Heart left ventricle (tissue), 16 donors: ENCODE data around the gene TTLL7. TPM values are rescaled to one million over a fixed set of nuclear protein-coding genes. Genes with fewer than 3 reads are reported as not detected.

ENCODE experiments used
- ATAC-seq, 4 donors: fragments of 200-7000 bp; cut with Tn5 transposase; one replicate each; pipeline ENCODE4 v1.9.1; 2020 to 2022; ENCODE audit warnings: moderate library complexity in 4 of 4, mild to moderate bottlenecking in 3 of 4, moderate number of reproducible peaks in 1 of 4
- DNase-seq, 5 donors: peaks; one replicate each; pipeline ENCODE4 v3.0.0-alpha.2; 2020
- H3K27ac ChIP-seq, 12 donors: fragments of 200-600 bp; sonication (generic) in 4 of 12; one replicate each; pipeline versions ENCODE4 v1.5.0 to v1.8.0; 2016 to 2022; ENCODE audit warnings: mild to moderate bottlenecking in 2 of 12
- H3K27me3 ChIP-seq, 9 donors: fragments of 200-600 bp; sonication (generic) in 2 of 9; one replicate each; pipeline versions ENCODE4 v1.5.1 to v1.8.0; 2016 to 2022; ENCODE audit warnings: mild to moderate bottlenecking in 3 of 9
- H3K36me3 ChIP-seq, 9 donors: fragments of 200-600 bp; sonication (generic) in 2 of 9; one replicate each; pipeline versions ENCODE4 v1.5.0 to v1.8.0; 2018 to 2022; ENCODE audit warnings: mild to moderate bottlenecking in 2 of 9
- H3K4me1 ChIP-seq, 12 donors: fragments of 200-600 bp; sonication (generic) in 4 of 12; one replicate each; pipeline versions ENCODE4 v1.5.0 to v1.8.0; 2016 to 2022; ENCODE audit warnings: mild to moderate bottlenecking in 3 of 12
- H3K4me3 ChIP-seq, 12 donors: fragments of 200-600 bp; sonication (generic) in 4 of 12; one replicate each; pipeline versions ENCODE4 v1.5.0 to v1.8.0; 2017 to 2022; ENCODE audit warnings: mild to moderate bottlenecking in 9 of 12, moderate library complexity in 4 of 12
- H3K9me3 ChIP-seq, 12 donors: fragments of 200-600 bp; sonication (generic) in 4 of 12; one replicate each; pipeline versions ENCODE4 v1.5.0 to v1.8.0; 2016 to 2022; ENCODE audit warnings: mild to moderate bottlenecking in 1 of 12
- POLR2A ChIP-seq, 2 donors: fragments of 450-650 bp; IDR thresholded peaks; one replicate each; pipeline ENCODE4 v1.6.1; 2017; ENCODE audit warnings: antibody characterized with exemption in 2 of 2, mild to moderate bottlenecking in 2 of 2, moderate library complexity in 2 of 2
- WGBS, 4 donors: extraction: QIAGEN DNeasy Blood & Tissue Kit in 2 of 4; methylation state at CpG; one replicate each; pipeline versions ENCODE4 v1.1.5 to v1.1.7; 2013 to 2018; 5-methylcytosine and 5-hydroxymethylcytosine counted together
- intact Hi-C, 10 donors: fragments of 100-400 bp; cut with DNase I; formaldehyde crosslinking; loops; one replicate each; pipeline versions ENCODE4 v1.11.1 to v1.14.2; 2022
- polyA plus RNA-seq, 2 donors: library from polyadenylated mRNA; stranded (reverse); fragments of 200-250 nt; gene quantifications; one replicate each; pipeline ENCODE4 v1.2.3, GENCODE V29; 2013
- total RNA-seq, 9 donors: library from RNA; depleted of rRNA in 2 of 9; stranded (reverse); fragments of >200 nt in 2 of 9; fragmentation: NEBNext Ultra II Directional in 3 of 9; extraction: Animal tissue kit (Norgen Biotek cat#: 25700) in 3 of 9; gene quantifications; one replicate each; pipeline versions ENCODE4 v1.1.0 to v1.2.4, GENCODE V29; 2016 to 2023
- TF ChIP-seq, protein P1 (sequence below), 12 donors: fragments of 200-600 bp; sonication (generic) in 4 of 12; IDR thresholded peaks; one replicate each; pipeline versions ENCODE4 v1.5.0 to v1.8.0; 2018 to 2022; ENCODE audit warnings: antibody characterized with exemption in 12 of 12, mild to moderate bottlenecking in 5 of 12
- donor health status: ischemic (EF 13 %, LVEDD 7.1; RV severe dilation, severe dysfunction).
- donor health status: healthy with polysubstance abuse.
- donor health status: DM: no; HTN: yes; CAD: no.
- donor health status: DM: no; HTN: no; CAD: no.
- donor health status: ischemic (EF 25% LVEDD 6.9; RV normal size, moderate dysfunction).
- donor health status: ischemic (EF 25% LVEDD 5.7; RV mildly dilated, moderate dysfunction).
- donor health status: healthy.
- donor health status: DM: yes; HTN: yes; CAD: no.
- donor health status: ischemic (EF 35%, LVEDD 5.7; RV mildly dilated, moderate dysfunction).
- donor health status: nonischemic (EF 11% LVEDD 7.7; RV severe dilation, severe dysfunction).
- donor health status: DM: yes; HTN: yes; CAD: no.
- donor health status: PGD.
- donor health status: ischemic (EF 29% LVEDD 5.4; RV normal size, mild dysfunction).
- donor health status: nonischemic (EF 23%, LVEDD 6.1; RV moderate dilation, normal function).

The TTLL7 gene
- total and polyA plus RNA-seq, 11 donors = 0.87 to 12.8 (median 3.2) TPM

- 75 to 81% (median 78%) methylated on average over 1 of the region's 1 CpG for WGBS, 4 donors
- no peak for DNase-seq
- no peaks in the 10 kb centered on the region for H3K27me3 ChIP-seq
- no peaks in the 10 kb centered on the region for H3K9me3 ChIP-seq
- no peak overlapping the region for H3K27ac ChIP-seq
- intact Hi-C loops = no loop called here
- no peaks in the 10 kb centered on the region for H3K36me3 ChIP-seq
- H3K4me1 ChIP-seq = no peaks in the 10 kb centered on the region
- ATAC-seq = no peak
- TF ChIP-seq, protein P1, sequence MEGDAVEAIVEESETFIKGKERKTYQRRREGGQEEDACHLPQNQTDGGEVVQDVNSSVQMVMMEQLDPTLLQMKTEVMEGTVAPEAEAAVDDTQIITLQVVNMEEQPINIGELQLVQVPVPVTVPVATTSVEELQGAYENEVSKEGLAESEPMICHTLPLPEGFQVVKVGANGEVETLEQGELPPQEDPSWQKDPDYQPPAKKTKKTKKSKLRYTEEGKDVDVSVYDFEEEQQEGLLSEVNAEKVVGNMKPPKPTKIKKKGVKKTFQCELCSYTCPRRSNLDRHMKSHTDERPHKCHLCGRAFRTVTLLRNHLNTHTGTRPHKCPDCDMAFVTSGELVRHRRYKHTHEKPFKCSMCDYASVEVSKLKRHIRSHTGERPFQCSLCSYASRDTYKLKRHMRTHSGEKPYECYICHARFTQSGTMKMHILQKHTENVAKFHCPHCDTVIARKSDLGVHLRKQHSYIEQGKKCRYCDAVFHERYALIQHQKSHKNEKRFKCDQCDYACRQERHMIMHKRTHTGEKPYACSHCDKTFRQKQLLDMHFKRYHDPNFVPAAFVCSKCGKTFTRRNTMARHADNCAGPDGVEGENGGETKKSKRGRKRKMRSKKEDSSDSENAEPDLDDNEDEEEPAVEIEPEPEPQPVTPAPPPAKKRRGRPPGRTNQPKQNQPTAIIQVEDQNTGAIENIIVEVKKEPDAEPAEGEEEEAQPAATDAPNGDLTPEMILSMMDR (IDR thresholded peaks at IDR 0.05) = no peak
- TF ChIP-seq POLR2A (IDR thresholded peaks at IDR 0.05) = no peak
- H3K4me3 ChIP-seq = no peak overlapping the region
These were observed 11.2 kb upstream of the TTLL7 start for GRCh38 chr1:84010136-84010535.

- DNase-seq (no peak), ATAC-seq (no peak)
- Histone ChIP-seq H3K27me3 (no peaks in the 10 kb centered on the region), H3K4me3 (no peak overlapping the region), H3K4me1 (no peaks in the 10 kb centered on the region), H3K36me3 (no peaks in the 10 kb centered on the region), H3K9me3 (no peaks in the 10 kb centered on the region), H3K27ac (no peak overlapping the region)
- 89 to 95% (median 92%) methylated on average over 5 of the region's 5 CpGs for WGBS, 4 donors
- intact Hi-C loops = no loop called here
- TF ChIP-seq, protein P1 (IDR thresholded peaks at IDR 0.05) = no peak
- no peak for TF ChIP-seq POLR2A (IDR thresholded peaks at IDR 0.05)
These were observed 9.7 kb upstream of the TTLL7 start for GRCh38 chr1:84008631-84009030.

DNA sequence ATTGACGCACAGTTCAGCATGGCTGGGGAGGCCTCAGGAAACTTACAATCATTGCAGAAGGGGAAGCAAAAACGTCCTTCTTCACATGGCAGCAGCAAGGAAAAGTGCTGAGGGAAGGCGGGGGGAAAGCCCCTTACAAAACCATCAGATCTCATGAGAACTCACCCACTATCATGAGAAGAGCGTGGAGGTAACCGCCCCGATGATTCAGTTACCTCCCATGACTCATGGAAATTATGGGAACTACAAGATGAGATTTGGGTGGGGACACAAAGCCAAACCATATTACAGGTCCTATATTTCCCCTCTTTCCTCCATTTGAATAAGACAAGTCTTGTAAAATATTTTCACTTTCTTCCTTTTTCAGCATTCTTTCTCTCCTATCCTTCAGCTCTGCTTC, 7.7 kb upstream of the TTLL7 start:
- Histone ChIP-seq H3K27ac (no peak overlapping the region), H3K4me3 (no peak overlapping the region), H3K9me3 (no peaks in the 10 kb centered on the region), H3K4me1 (no peaks in the 10 kb centered on the region), H3K27me3 (no peaks in the 10 kb centered on the region), H3K36me3 (no peaks in the 10 kb centered on the region)
- 77 to 82% (median 80%) methylated on average over 6 of the region's 6 CpGs for WGBS, 4 donors
- no peak for DNase-seq
- no peak for ATAC-seq
- intact Hi-C loops = no loop called here
- TF ChIP-seq, protein P1 (IDR thresholded peaks at IDR 0.05) = no peak
- no peak for TF ChIP-seq POLR2A (IDR thresholded peaks at IDR 0.05)

DNA sequence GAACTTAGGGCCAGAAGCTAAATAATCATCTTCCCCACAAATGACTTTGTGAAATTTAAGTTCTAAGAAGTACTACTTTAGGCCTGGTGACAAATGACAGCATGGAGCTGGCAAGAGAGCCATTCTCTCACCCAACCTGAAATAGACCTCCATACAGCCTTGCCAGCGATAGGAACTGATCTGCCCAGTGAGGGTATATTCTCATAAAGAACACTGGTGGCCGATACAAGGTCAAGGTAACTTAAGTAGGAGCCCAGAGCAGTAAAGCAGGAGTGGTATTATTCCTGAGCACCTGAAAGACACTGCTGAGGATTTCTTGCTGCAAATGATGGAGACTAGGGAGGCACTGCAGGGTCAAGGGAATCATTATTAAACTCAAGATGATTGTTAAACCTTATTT, 2.6 kb upstream of the TTLL7 start:
- H3K4me3 ChIP-seq = no peak overlapping the region
- TF ChIP-seq, protein P1 (IDR thresholded peaks at IDR 0.05) = no peak
- TF ChIP-seq POLR2A (IDR thresholded peaks at IDR 0.05) = no peak
- intact Hi-C loops = no loop called here

More for the DNA sequence above, 2.6 kb upstream of the TTLL7 start:
- 77 to 97% (median 96%) methylated on average over 2 of the region's 2 CpGs for WGBS, 4 donors
- ATAC-seq (no peak), DNase-seq (no peak)
- Histone ChIP-seq H3K27ac (no peak overlapping the region), H3K27me3 (peaks cover 0 to 34% (median 0%) of the 10 kb centered on the region in 9 donors), H3K4me1 (peaks cover 0 to 20% (median 2%) of the 10 kb centered on the region in 12 donors), H3K9me3 (no peaks in the 10 kb centered on the region), H3K36me3 (no peaks in the 10 kb centered on the region)
